ENCODE data around the gene PARP6. TPM values are rescaled to one million over a fixed set of nuclear protein-coding genes. Genes with fewer than 3 reads are reported as not detected.

PARP6 gene
- polyA plus RNA-seq, 1 of the 3 experiments (the other 2 are of a cell fraction): 57.7 TPM

- no peak overlapping the region for H3K4me3 ChIP-seq (ENCODE audit: low read depth in 2 of 2, low read length in 1 of 2)
- H3K27me3 ChIP-seq (ENCODE audit: insufficient read depth): no peaks in the 10 kb centered on the region
- no peaks in the 10 kb centered on the region for H3K79me2 ChIP-seq (ENCODE audit: insufficient read depth)
- H3F3A ChIP-seq (replicated peaks; ENCODE audit: insufficient read depth): no peaks in the 10 kb centered on the region
- no peak overlapping the region for H3K9ac ChIP-seq
- WGBS (ENCODE audit: low lambda C conversion rate): 67% methylated on average over 2 of the region's 2 CpGs
- H3K4me2 ChIP-seq: no peak overlapping the region
- no peak for DNase-seq
- H3K9me2 ChIP-seq: no peaks in the 10 kb centered on the region
- no peaks in the 10 kb centered on the region for H4K20me1 ChIP-seq (ENCODE audit: insufficient read depth)
- TF ChIP-seq, protein P1, sequence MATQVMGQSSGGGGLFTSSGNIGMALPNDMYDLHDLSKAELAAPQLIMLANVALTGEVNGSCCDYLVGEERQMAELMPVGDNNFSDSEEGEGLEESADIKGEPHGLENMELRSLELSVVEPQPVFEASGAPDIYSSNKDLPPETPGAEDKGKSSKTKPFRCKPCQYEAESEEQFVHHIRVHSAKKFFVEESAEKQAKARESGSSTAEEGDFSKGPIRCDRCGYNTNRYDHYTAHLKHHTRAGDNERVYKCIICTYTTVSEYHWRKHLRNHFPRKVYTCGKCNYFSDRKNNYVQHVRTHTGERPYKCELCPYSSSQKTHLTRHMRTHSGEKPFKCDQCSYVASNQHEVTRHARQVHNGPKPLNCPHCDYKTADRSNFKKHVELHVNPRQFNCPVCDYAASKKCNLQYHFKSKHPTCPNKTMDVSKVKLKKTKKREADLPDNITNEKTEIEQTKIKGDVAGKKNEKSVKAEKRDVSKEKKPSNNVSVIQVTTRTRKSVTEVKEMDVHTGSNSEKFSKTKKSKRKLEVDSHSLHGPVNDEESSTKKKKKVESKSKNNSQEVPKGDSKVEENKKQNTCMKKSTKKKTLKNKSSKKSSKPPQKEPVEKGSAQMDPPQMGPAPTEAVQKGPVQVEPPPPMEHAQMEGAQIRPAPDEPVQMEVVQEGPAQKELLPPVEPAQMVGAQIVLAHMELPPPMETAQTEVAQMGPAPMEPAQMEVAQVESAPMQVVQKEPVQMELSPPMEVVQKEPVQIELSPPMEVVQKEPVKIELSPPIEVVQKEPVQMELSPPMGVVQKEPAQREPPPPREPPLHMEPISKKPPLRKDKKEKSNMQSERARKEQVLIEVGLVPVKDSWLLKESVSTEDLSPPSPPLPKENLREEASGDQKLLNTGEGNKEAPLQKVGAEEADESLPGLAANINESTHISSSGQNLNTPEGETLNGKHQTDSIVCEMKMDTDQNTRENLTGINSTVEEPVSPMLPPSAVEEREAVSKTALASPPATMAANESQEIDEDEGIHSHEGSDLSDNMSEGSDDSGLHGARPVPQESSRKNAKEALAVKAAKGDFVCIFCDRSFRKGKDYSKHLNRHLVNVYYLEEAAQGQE (IDR thresholded peaks at IDR 0.05; ENCODE audit: low read depth, low read length): no peak
- no peak for TF ChIP-seq EP300 (IDR thresholded peaks at IDR 0.05; ENCODE audit: borderline replicate concordance in 1 of 2, low read depth in 1 of 2, low read length in 1 of 2)
- TF ChIP-seq MAX (IDR thresholded peaks at IDR 0.05; ENCODE audit: low read depth): no peak
- ChIA-PET CTCF (interaction anchor here (1.1 to 2.4 kb wide), 2 partner anchors 8 to 11 kb away, joined by 4 to 7 read pairs; no protein-coding TSS in a partner anchor), POLR2A (no interaction called here)
- no peak overlapping the region for H3K27ac ChIP-seq (ENCODE audit: low read depth in 2 of 2, low read length in 1 of 2)
- H3K36me3 ChIP-seq (replicated peaks in 1 of 2; ENCODE audit: control insufficient read depth in 1 of 2, insufficient read depth in 2 of 2, low read length in 1 of 2): no peaks in the 10 kb centered on the region
- no peak overlapping the region for H2AFZ ChIP-seq (ENCODE audit: low read depth)
- H3K4me1 ChIP-seq (ENCODE audit: control insufficient read depth in 1 of 2, insufficient read depth in 2 of 2, low read depth in 1 of 2, low read length in 1 of 2): no peaks in the 10 kb centered on the region
- H3K9me3 ChIP-seq: no peaks in the 10 kb centered on the region
Observed at GRCh38 chr15:72280751-72281150, 8.4 kb upstream of the PARP6 start.

GRCh38 chr15:72278737-72279136 lies 6.4 kb upstream of the PARP6 start:
- no peaks in the 10 kb centered on the region for H3K9me3 ChIP-seq
- no peaks in the 10 kb centered on the region for H3K79me2 ChIP-seq (ENCODE audit: insufficient read depth)
- TF ChIP-seq FOXJ3 (CRISPR knock-in tag; IDR thresholded peaks at IDR 0.05) (no peak), MEF2A (IDR thresholded peaks at IDR 0.05; ENCODE audit: borderline replicate concordance, low read depth) (no peak), TCF12 (IDR thresholded peaks at IDR 0.05) (no peak), RCOR1 (IDR thresholded peaks at IDR 0.05; ENCODE audit: low read length) (no peak), JUND (IDR thresholded peaks at IDR 0.05) (no peak)
- TF ChIP-seq, protein P2, sequence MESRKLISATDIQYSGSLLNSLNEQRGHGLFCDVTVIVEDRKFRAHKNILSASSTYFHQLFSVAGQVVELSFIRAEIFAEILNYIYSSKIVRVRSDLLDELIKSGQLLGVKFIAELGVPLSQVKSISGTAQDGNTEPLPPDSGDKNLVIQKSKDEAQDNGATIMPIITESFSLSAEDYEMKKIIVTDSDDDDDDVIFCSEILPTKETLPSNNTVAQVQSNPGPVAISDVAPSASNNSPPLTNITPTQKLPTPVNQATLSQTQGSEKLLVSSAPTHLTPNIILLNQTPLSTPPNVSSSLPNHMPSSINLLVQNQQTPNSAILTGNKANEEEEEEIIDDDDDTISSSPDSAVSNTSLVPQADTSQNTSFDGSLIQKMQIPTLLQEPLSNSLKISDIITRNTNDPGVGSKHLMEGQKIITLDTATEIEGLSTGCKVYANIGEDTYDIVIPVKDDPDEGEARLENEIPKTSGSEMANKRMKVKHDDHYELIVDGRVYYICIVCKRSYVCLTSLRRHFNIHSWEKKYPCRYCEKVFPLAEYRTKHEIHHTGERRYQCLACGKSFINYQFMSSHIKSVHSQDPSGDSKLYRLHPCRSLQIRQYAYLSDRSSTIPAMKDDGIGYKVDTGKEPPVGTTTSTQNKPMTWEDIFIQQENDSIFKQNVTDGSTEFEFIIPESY (IDR thresholded peaks at IDR 0.05; ENCODE audit: borderline replicate concordance, low read depth): no peak
- no peak overlapping the region for H3K27ac ChIP-seq (ENCODE audit: low read depth in 2 of 2, low read length in 1 of 2)
- H4K20me1 ChIP-seq (ENCODE audit: insufficient read depth): no peaks in the 10 kb centered on the region
- 80% methylated on average over 1 of the region's 1 CpG for WGBS (ENCODE audit: low lambda C conversion rate)
- H3K36me3 ChIP-seq (replicated peaks in 1 of 2; ENCODE audit: control insufficient read depth in 1 of 2, insufficient read depth in 2 of 2, low read length in 1 of 2): no peaks in the 10 kb centered on the region
- ChIA-PET POLR2A (no interaction called here), CTCF (interaction anchor here (1.1 kb wide), 1 partner anchor 20 kb away, joined by 3 read pairs; no protein-coding TSS in a partner anchor)
- no peak overlapping the region for H3K9ac ChIP-seq
- no peaks in the 10 kb centered on the region for H3K9me2 ChIP-seq
- no peak overlapping the region for H3K4me2 ChIP-seq
- no peaks in the 10 kb centered on the region for H3K4me1 ChIP-seq (ENCODE audit: control insufficient read depth in 1 of 2, insufficient read depth in 2 of 2, low read depth in 1 of 2, low read length in 1 of 2)
- H2AFZ ChIP-seq (ENCODE audit: low read depth): no peak overlapping the region
- H3K27me3 ChIP-seq (ENCODE audit: insufficient read depth): no peaks in the 10 kb centered on the region
- H3K4me3 ChIP-seq (ENCODE audit: low read depth in 2 of 2, low read length in 1 of 2): no peak overlapping the region
- H3F3A ChIP-seq (replicated peaks; ENCODE audit: insufficient read depth): no peaks in the 10 kb centered on the region
- no peak for DNase-seq

All from SK-N-SH (cell line).